RWPE1 (cell line): ENCODE measurements around the gene SAMD8.

Experiments used
- CTCF ChIA-PET: fragments of 350-600 bp; sonication (Branson Sonifier 250); formaldehyde crosslinking; extraction: SDS; loops from one replicate; lab custom pipeline; 2021; lab: Yijun Ruan, JAX
- POLR2A ChIA-PET: fragments of 400-600 bp; formaldehyde crosslinking; extraction: SDS; loops from one replicate; lab custom pipeline; 2020; ENCODE audit warnings: antibody characterized with exemption; ENCODE audit not compliant: low non-redundant PET; lab: Yijun Ruan, JAX
- DNase-seq: peaks from one replicate; pipeline ENCODE4 v3.0.0; 2012; ENCODE audit warnings: low spot score
- H3K27ac ChIP-seq: fragments of 450-650 bp; 2 replicates; pipeline ENCODE4 v1.5.1; 2017
- CTCF ChIP-seq: fragments of 450-650 bp; conservative IDR thresholded peaks from 2 replicates; pipeline ENCODE4 v1.5.1; 2017; ENCODE audit warnings: low read depth, mild to moderate bottlenecking

SAMD8 gene

GRCh38 chr10:75081379-75081778, 30.1 kb upstream of the SAMD8 start:
- ChIA-PET CTCF (no interaction called here), POLR2A (no interaction called here)
- DNase-seq = no peak
- H3K27ac ChIP-seq = no peak overlapping the region
- no peak for TF ChIP-seq CTCF

GRCh38 chr10:75083972-75084833, 27.3 kb upstream of the SAMD8 start:
- H3K27ac ChIP-seq = no peak overlapping the region
- DNase-seq = no peak
- CTCF ChIA-PET = no interaction called here
- POLR2A ChIA-PET = no interaction called here
- no peak for TF ChIP-seq CTCF

- TF ChIP-seq CTCF = no peak
- DNase-seq = no peak
- H3K27ac ChIP-seq = no peak overlapping the region
- ChIA-PET POLR2A (no interaction called here), CTCF (no interaction called here)
Measured at GRCh38 chr10:75084834-75085384, 26.5 kb upstream of the SAMD8 start.

- ChIA-PET POLR2A (no interaction called here), CTCF (interaction anchor here (0.6 kb wide), 1 partner anchor 1197 kb away, joined by 3 read pairs; no protein-coding TSS in a partner anchor)
- H3K27ac ChIP-seq = no peak overlapping the region
- TF ChIP-seq CTCF = no peak
- DNase-seq = no peak
Measured at GRCh38 chr10:75086278-75086934, 25.1 kb upstream of the SAMD8 start.

GRCh38 chr10:75088640-75089039, 22.8 kb upstream of the SAMD8 start:
- H3K27ac ChIP-seq = no peak overlapping the region
- TF ChIP-seq CTCF = no peak
- CTCF ChIA-PET = interaction anchor here (0.6 kb wide), 1 partner anchor 13 kb away, joined by 9 read pairs; no protein-coding TSS in a partner anchor
- DNase-seq = no peak
- POLR2A ChIA-PET = no interaction called here

- ChIA-PET CTCF (no interaction called here), POLR2A (no interaction called here)
- no peak overlapping the region for H3K27ac ChIP-seq
- TF ChIP-seq CTCF = no peak
- DNase-seq = no peak
Measured at GRCh38 chr10:75089634-75090033, 21.8 kb upstream of the SAMD8 start.
